ENCODE data around the gene SMAP2. TPM values are rescaled to one million over a fixed set of nuclear protein-coding genes. Genes with fewer than 3 reads are reported as not detected.

The SMAP2 gene
- polyA plus RNA-seq, 1 donor (not counting 4 experiments of a cell fraction or from before 2014, with no cell fraction given) = 13.2 TPM

- no peak overlapping the region for H2AFZ ChIP-seq (ENCODE audit: control insufficient read depth, low read length)
- H3K79me2 ChIP-seq (ENCODE audit: control insufficient read depth, insufficient read depth, low read length) = no peaks in the 10 kb centered on the region
- DNase-seq (ENCODE audit: low read depth, low spot score) (no peak), FAIRE-seq (no peak)
- no peaks in the 10 kb centered on the region for H3K4me1 ChIP-seq (ENCODE audit: control insufficient read depth, extremely low read depth, insufficient read depth, low read length)
- no peak overlapping the region for H3K4me2 ChIP-seq (ENCODE audit: control insufficient read depth, extremely low read depth, insufficient read depth, low read depth, low read length)
- no peak overlapping the region for H3K27ac ChIP-seq (ENCODE audit: control insufficient read depth, insufficient read depth, low read length)
- H3K9me3 ChIP-seq (ENCODE audit: control insufficient read depth, low read depth, low read length) = peaks cover 12% of the 10 kb centered on the region
- dilution Hi-C loops (cut with MboI; ENCODE audit: extremely low pct_ligation_motif_present, low sequenced_read_pairs) = no loop called here
- peaks cover 0 to 3% of the 10 kb centered on the region in 2 experiments for H3K36me3 ChIP-seq (ENCODE audit: control insufficient read depth in 2 of 2, extremely low read depth in 1 of 2, insufficient read depth in 2 of 2, low read length in 2 of 2)
- no peaks in the 10 kb centered on the region for H3K27me3 ChIP-seq (ENCODE audit: control insufficient read depth, extremely low read depth, insufficient read depth, low read length)
- H3K4me3 ChIP-seq (ENCODE audit: control insufficient read depth in 2 of 3, extremely low read depth in 1 of 3, insufficient read depth in 2 of 3, low read depth in 1 of 3, low read length in 3 of 3) = no peak overlapping the region
- H3K9me1 ChIP-seq (ENCODE audit: control insufficient read depth, extremely low read depth, insufficient read depth, low read length) = no peaks in the 10 kb centered on the region
- H3K9ac ChIP-seq (ENCODE audit: control insufficient read depth, extremely low read depth, insufficient read depth, low read length) = no peak overlapping the region
- TF ChIP-seq, protein P1, sequence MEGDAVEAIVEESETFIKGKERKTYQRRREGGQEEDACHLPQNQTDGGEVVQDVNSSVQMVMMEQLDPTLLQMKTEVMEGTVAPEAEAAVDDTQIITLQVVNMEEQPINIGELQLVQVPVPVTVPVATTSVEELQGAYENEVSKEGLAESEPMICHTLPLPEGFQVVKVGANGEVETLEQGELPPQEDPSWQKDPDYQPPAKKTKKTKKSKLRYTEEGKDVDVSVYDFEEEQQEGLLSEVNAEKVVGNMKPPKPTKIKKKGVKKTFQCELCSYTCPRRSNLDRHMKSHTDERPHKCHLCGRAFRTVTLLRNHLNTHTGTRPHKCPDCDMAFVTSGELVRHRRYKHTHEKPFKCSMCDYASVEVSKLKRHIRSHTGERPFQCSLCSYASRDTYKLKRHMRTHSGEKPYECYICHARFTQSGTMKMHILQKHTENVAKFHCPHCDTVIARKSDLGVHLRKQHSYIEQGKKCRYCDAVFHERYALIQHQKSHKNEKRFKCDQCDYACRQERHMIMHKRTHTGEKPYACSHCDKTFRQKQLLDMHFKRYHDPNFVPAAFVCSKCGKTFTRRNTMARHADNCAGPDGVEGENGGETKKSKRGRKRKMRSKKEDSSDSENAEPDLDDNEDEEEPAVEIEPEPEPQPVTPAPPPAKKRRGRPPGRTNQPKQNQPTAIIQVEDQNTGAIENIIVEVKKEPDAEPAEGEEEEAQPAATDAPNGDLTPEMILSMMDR (optimal IDR thresholded peaks at IDR 0.05 in 1 of 3, IDR thresholded peaks at IDR 0.05 in 1 of 3, conservative IDR thresholded peaks at IDR 0.05 in 1 of 3; ENCODE audit: extremely low read depth in 1 of 3, insufficient read depth in 2 of 3, low read length in 3 of 3) = no peak
- TF ChIP-seq EZH2 (IDR thresholded peaks at IDR 0.05; ENCODE audit: low read length) = no peak
- no peaks in the 10 kb centered on the region for H4K20me1 ChIP-seq (ENCODE audit: control insufficient read depth, extremely low read depth, insufficient read depth, low read length)
These were observed 89.5 kb downstream of the SMAP2 start for GRCh38 chr1:40462956-40463590.

GRCh38 chr1:40469327-40469726, 95.8 kb downstream of the SMAP2 start:
- H3K79me2 ChIP-seq (ENCODE audit: control insufficient read depth, insufficient read depth, low read length) = no peaks in the 10 kb centered on the region
- H3K9ac ChIP-seq (ENCODE audit: control insufficient read depth, extremely low read depth, insufficient read depth, low read length) = no peak overlapping the region
- dilution Hi-C loops (cut with MboI; ENCODE audit: extremely low pct_ligation_motif_present, low sequenced_read_pairs) = no loop called here
- H3K27me3 ChIP-seq (ENCODE audit: control insufficient read depth, extremely low read depth, insufficient read depth, low read length) = no peaks in the 10 kb centered on the region
- no peak overlapping the region for H3K4me3 ChIP-seq (ENCODE audit: control insufficient read depth in 2 of 3, extremely low read depth in 1 of 3, insufficient read depth in 2 of 3, low read depth in 1 of 3, low read length in 3 of 3)
- no peak for FAIRE-seq
- H2AFZ ChIP-seq (ENCODE audit: control insufficient read depth, low read length) = no peak overlapping the region
- no peaks in the 10 kb centered on the region for H3K4me1 ChIP-seq (ENCODE audit: control insufficient read depth, extremely low read depth, insufficient read depth, low read length)
- no peak for DNase-seq (ENCODE audit: low read depth, low spot score)
- no peak overlapping the region for H3K27ac ChIP-seq (ENCODE audit: control insufficient read depth, insufficient read depth, low read length)
- H3K9me3 ChIP-seq (ENCODE audit: control insufficient read depth, low read depth, low read length) = peaks cover 3% of the 10 kb centered on the region
- no peaks in the 10 kb centered on the region for H3K36me3 ChIP-seq (ENCODE audit: control insufficient read depth in 2 of 2, extremely low read depth in 1 of 2, insufficient read depth in 2 of 2, low read length in 2 of 2)
- TF ChIP-seq, protein P1 (optimal IDR thresholded peaks at IDR 0.05 in 1 of 3, IDR thresholded peaks at IDR 0.05 in 1 of 3, conservative IDR thresholded peaks at IDR 0.05 in 1 of 3; ENCODE audit: extremely low read depth in 1 of 3, insufficient read depth in 2 of 3, low read length in 3 of 3) = no peak
- no peak for TF ChIP-seq EZH2 (IDR thresholded peaks at IDR 0.05; ENCODE audit: low read length)
- no peaks in the 10 kb centered on the region for H4K20me1 ChIP-seq (ENCODE audit: control insufficient read depth, extremely low read depth, insufficient read depth, low read length)
- H3K9me1 ChIP-seq (ENCODE audit: control insufficient read depth, extremely low read depth, insufficient read depth, low read length) = no peaks in the 10 kb centered on the region
- H3K4me2 ChIP-seq (ENCODE audit: control insufficient read depth, extremely low read depth, insufficient read depth, low read depth, low read length) = no peak overlapping the region

Other genes with a start within 250 kb of the SMAP2 start
- 7.0 to 10.7 TPM (median 7.5 TPM) in 3 replicates for gene RLF, start 212.3 kb upstream of the SMAP2 start, polyA plus RNA-seq
- not detected in 3 replicates for gene TMCO2, start 125.8 kb upstream of the SMAP2 start, polyA plus RNA-seq
- gene ZMPSTE24, start 115.5 kb upstream of the SMAP2 start, polyA plus RNA-seq = 34.0 to 73.4 TPM (median 44.9 TPM) in 3 replicates
- gene COL9A2, start 56.4 kb upstream of the SMAP2 start, polyA plus RNA-seq = 1.2 to 3.0 TPM (median 1.6 TPM) in 3 replicates
- 1.1 to 1.9 TPM (median 1.7 TPM) in 3 replicates for gene ZFP69B, start 76.7 kb downstream of the SMAP2 start, polyA plus RNA-seq
- 2.2 to 3.5 TPM (median 2.3 TPM) in 3 replicates for gene ZFP69, start 103.6 kb downstream of the SMAP2 start, polyA plus RNA-seq
- 8.5 to 9.9 TPM (median 8.6 TPM) in 3 replicates for gene EXO5, start 135.0 kb downstream of the SMAP2 start, polyA plus RNA-seq
- gene ZNF684, start 157.9 kb downstream of the SMAP2 start, polyA plus RNA-seq = 1.7 to 2.8 TPM (median 2.2 TPM) in 3 replicates

Measured in keratinocyte (primary cell).